Gastrocnemius medialis (tissue), 4 donors: ENCODE data around the gene C5.

ENCODE experiments used
- CTCF ChIP-seq, 5 experiments: fragments of 450-650 bp in 3 of 5; fragments of 200-600 bp in 2 of 5; sonication (generic) in 2 of 5; IDR thresholded peaks in 4 of 5; conservative IDR thresholded peaks in 1 of 5; 1 replicate in 4 of 5; 2 replicates in 1 of 5; pipeline ENCODE4 v1.5.1; 2016 to 2019; ENCODE audit warnings: antibody characterized with exemption in 5 of 5, mild to moderate bottlenecking in 3 of 5, moderate library complexity in 3 of 5
- POLR2A ChIP-seq, 2 donors: fragments of 450-650 bp; IDR thresholded peaks; one replicate each; pipeline ENCODE4 v1.6.1; 2017; ENCODE audit warnings: antibody characterized with exemption in 2 of 2, mild to moderate bottlenecking in 2 of 2, moderate library complexity in 2 of 2

- TF ChIP-seq POLR2A (IDR thresholded peaks at IDR 0.05), result no peak
- TF ChIP-seq CTCF (IDR thresholded peaks at IDR 0.05 in 4 of 5, conservative IDR thresholded peaks at IDR 0.05 in 1 of 5), result no peak
Observed at GRCh38 chr9:120938851-120939250, 111.2 kb downstream of the C5 start.
